Ammon's horn (tissue), 1 donor: ENCODE data around the gene BNC2.

Source experiments
- DNase-seq: peaks from one replicate; pipeline ENCODE4 v3.0.0-alpha.2; 2016; ENCODE audit warnings: low spot score

BNC2 gene

DNA sequence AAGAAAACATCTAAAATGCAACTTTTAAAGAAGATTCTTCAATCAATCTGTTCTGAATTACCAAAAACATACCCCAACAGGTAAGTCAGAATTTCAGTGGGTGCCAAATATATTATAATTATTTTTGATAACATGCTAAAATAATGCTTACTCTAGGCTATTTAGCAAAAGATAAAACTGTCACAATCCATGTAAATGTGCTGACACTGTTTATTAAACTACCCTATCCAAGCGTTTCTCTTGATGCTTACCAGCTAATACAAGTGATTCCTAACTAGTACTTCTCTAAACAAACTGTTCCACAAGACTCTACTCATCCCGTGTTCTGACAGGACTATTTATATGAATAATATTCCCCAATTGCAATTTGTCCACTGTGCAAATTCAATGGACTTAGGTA lies 236.7 kb downstream of the BNC2 start:
- DNase-seq = no peak

DNA sequence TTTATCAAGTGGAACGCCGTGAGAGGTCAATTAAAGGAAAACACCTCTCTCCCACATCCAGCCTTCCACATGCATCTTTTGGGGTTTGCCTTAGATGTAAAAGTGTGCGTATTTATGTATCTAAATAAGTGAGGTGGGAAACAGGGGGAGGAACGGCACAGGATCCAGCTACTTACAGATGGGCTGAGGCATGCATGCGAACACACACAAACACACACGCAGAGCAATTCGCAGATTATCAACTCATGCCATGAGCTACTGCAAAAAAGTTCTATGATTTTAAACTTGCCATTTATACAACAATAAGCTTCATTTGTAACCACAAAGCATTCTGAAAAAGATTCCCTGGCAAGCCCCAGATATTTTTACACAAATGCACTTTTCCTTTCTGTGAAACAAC lies 242.1 kb downstream of the BNC2 start:
- no peak for DNase-seq

DNA sequence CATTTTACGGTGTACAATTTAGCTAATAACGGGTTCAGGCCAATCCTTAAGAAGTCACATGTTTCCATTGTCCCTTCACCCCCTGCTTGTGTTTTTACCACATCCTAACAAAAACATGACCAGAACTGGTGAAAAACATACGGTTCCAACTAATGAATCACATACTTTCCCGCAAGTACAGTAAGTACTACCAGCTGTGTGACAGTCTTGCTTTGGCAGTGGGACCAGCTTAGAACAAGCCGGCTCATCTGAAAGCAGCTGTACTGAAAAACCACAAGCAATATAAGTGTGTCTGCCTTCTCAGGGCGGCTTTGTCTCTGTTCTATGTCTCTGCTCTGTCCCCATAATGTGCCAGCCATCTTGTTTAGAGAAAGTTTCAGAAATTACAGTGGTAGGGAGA lies 242.5 kb downstream of the BNC2 start:
- no peak for DNase-seq

DNA sequence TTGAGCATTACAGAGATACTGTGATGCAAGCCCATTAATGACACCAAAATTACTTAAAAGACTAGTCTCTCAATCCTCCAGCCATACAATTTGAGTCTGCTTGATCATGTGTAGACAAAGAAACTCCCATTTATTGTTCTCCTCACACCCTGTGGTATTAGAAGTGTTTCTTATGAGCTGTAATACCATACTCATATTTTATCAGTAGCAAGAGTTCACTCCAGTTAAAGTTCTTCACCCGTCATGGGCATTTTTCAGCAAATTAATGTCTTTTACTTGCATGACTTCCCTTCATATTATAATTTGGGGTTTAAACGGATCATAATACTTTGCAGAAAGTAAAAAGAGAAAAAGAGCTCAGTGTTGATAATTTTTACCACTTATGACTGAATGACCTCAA lies 242.9 kb downstream of the BNC2 start:
- DNase-seq = no peak

DNA sequence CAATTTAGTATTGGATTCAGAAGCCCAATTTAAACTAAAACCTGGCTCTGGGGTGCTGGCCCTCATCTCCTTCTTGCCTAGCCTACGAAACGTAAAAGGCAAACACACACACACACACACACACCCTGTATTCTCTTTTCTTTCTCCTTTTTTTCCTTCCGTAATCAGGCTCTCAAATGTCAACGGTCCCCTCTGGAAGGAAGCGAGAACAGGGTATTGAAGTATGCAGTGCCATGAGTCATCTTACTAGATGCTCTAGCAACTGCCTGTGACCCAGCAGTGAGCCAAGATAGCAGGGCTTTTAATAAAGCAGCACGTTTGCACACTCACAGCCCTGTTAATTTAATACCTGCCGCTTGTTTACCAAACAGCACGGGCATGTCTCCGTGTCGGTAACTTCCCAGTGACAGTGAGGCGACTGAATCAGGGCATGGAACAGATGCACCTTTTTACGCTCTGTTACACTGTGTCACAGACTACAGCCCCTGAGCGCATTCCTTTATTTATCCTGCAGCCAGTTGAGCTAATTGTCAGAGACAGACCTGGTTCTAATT lies 243.8 kb downstream of the BNC2 start:
- peak; percentile 13 for DNase-seq

DNA sequence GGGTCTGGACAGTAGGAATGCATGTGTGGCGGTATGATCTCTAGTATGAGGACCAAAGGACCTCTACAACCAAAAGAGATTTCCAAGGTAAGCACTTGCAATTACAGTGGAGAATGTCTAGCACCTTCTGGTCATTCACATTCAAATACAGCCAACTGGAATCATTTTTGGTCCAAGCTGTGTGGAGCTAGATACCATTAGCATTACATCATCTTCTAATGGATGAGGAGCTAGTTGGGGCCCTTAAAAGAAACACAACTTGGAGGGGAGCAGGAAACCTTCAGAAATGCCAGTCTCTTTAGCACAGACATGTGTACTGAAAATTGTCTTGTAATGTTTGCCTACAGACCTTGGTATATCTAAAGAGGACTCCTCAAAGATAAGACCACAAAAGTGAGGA lies 244.7 kb downstream of the BNC2 start:
- no peak for DNase-seq

DNA sequence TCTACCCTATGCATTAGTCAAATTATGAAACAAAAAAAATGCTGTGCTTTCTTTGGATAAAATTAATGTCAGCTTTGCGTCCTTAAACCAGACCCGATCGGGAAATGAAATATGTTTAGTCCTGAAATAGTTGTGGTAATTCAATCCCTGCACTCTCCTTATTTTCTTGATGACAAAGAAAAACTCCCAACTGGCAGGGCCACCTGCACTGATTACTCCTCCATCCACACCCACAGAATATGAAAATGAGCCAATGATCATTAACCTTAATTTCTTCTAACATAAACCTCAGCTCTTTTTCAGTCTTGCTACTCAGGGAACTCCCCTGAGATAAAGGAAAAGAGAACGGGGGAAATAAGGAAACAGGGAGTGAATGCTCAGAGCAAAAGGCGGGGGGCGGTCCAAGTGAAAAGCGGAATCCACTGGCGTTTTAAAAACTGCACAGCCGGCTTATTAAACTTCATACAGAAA lies 245.3 kb downstream of the BNC2 start:
- no peak for DNase-seq

DNA sequence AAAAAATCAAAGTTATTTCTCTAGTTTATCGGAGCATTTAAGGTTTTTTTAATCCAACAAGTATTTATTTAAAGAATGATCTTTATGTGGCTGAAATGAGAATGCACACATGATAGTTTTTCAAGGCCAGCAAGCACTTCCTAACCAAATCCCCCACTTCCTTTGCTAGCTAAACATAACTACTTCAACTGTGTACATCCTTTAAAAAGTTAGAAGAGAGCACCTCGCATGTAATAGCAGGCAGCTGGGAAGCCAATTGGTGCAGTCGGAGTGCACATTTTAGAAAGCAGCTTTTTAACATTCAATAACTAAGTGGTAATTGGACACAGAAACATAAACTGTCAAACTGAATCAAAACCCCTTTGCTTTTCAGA lies 245.7 kb downstream of the BNC2 start:
- DNase-seq = no peak

DNA sequence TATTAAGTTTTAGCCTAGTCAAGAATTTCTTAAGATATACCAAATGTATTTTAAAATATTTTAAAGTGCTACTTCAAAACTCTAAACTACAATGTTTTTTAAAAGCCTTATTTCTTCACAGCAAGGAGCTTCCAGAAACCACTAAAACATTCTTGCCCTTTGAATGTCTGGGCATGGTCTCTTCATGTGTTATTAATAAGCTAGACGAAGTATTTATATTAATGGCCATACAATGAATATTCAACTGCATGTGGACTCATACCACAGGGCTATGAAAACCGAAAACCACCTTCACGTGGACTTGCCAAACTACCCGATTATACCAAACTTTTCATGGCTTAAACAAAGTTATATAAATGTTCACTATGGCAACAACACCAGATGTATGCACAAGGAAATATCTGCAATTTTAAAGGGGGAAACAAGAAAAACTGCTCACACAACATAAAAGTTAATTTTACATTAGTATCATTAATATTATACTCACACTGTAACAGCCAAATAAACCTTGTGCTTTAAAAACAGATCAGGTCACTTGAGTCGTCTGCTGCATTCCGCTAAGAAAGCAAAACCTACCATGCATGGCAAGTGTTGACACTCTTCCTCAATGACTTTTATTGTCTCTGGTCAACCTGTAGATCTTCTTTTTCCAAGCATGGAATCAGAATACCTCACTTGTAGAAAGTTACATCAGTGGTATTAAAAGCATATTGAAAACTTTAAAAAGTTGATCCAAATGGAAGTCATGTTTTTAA lies 246.3 kb downstream of the BNC2 start:
- no peak for DNase-seq

DNA sequence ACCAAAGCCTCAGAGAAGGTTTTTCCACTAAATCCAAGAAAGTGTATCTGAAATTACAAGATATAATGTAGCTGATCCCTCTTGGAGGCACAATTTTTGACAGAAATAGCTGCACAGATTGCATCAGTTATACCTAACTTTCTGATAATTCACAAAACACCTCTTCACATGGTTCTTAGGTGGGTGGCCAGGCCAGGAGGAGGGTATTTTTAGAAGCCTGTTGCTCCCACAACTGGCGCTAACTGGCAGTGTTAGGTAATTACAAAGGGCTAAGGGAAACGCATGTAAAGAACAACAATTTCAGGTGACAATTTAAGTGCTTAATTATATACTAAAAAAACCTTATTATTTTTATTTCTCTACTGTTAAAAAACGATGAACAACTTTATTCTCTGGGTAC lies 247.9 kb downstream of the BNC2 start:
- DNase-seq = no peak

DNA sequence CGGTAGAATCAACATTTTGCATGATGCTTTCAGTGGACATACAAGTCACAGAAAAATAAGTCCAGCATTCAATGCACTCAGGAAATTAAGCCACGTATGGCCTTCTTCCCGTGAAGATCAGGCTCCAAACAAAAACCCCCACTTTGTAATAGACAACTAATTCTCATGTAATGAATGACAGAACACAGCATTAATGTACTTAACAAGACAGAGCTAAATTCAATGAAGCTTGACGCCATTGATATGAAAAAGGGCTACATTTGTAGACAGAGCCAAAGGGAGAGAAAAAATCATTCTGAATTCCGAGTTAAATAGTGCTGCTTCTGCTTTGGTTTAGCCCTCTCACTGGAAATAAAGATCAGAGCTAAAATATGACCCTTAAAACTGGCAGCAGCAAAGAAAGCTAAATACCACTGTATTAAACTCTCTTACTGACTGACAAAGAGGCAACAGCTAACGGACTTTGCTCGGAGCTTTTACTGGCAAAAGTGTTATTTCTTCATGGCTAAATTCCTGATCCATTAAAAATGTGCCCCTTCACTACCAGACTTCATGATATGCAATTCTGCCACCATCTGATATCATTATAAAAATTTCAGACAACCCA lies 250.5 kb downstream of the BNC2 start:
- no peak for DNase-seq

DNA sequence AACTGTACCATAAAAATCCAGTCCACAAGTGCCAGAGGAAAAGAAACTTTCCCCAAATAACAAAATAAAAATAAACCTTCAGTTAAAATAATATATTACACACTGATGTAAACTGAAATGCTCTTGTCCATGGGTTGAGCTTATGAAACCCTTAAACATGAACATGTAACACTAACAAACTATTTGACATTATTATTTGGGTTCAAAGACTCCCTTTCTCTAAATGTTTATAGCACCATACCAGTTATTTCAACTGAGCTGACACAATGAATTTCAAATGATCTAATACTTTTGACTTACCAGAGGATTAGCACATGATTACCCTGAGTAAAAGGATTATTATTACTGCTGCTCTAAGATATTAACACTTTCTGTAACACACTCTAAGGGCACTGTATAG lies 251.1 kb downstream of the BNC2 start:
- DNase-seq = no peak

DNA sequence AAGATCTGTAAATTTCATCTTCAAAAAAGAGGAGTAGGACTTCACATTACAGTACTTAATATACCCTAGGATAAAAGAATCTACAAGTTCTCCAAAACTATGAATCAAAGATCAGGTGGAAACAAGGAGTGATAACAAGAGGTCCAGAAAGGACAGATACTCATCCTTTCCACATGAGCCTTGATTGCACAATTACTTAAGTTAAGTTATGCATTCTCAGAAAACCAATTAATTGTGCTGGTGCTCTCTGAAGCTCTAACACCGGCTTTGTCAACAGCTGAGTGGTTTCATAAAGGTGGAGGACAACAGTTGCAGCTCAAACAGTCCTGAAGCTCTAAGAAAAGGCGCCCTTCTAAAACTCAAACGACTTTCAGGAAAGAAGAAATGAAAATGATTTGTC lies 251.9 kb downstream of the BNC2 start:
- no peak for DNase-seq

DNA sequence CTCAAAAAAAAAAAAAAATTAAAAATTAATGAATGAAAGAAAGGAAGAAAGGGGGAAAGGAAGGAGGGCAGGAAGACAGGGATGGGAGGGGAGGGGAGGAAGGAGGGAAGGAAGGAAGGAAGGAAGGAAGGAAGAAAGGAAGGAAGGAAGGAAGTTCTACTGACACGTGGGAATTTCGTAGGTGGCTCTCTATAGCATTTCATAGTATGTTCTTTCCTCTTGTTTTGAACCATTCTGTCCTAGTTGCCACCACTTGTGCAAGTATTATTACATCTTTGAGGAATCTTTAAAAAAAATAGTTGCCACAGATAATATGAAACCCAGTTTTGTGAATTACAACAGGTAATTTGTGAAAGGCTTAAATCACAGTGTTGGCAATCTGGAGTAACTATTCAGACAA lies 253.8 kb downstream of the BNC2 start:
- DNase-seq = no peak

DNA sequence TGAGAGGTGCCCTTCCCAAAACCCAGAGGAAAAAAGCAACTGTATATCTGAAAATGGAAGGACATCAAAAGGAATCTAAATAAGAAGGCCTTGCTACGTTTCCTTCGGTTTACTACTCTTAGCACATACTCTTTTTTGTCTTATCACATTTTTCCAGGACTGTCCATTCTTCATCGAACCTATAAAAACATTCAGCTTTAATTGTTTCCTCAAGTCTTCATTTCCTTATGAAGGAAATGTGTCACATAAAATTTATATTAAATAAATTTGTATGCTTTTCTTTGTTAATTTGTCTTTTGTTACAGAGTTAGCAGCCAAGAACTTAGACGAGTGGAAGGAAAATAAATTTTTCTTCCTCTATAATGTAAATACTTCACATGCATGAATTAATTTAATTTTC lies 255.0 kb downstream of the BNC2 start:
- no peak for DNase-seq

DNA sequence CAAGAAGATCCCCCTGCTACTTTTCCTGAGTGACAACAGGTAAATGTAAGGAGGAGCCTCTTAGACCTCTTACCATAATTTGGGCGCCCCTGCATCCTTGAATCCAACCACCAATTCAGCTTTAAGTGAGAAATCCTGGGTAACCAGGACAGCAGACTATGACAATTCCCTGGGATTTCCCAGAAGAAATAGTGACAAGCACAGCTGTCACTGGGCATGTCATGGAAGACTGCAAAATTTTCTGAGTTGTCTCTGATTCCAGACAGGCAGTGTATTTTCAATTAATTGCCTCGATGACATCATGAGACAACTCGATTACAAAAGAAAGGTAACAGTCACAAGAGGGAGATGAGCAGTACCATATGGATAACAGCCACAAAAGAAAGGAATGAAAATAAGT lies 256.9 kb downstream of the BNC2 start:
- no peak for DNase-seq

DNA sequence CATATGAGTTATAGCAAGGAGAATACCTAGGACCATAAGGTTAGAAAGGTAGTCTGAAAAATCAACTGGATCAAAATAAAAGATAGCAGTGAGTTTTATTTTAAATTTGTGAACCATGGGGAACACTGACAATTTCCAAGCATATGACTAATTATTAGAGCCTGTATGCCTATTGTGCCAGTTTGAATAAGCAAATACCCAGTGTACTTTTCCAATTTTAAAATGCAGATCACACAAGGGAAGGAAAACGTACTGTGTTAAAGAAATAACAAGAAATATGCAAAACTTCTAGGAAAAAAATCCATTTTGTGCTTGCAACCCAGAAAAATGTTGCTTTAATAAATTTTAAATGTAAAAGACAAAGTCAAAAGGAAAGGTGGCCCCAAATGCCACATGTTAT lies 257.4 kb downstream of the BNC2 start:
- DNase-seq = no peak

DNA sequence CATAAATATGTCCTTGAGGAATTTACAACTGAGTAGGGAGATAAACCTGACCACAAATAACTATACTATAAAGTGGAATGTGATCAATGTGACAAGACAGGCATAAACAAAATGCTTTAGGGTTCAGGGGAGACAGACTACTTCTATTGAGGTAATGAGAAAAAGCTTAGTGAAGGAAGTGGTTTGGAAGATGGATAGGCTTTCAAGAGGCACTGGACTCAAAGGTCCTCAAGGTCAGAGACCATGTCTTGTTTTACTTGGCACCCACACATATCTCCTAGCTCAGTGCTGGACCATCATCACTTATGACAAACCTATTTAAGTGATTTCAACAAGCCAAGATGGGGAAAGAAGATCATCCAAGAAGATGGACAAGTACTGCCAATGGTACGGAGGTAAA lies 257.8 kb downstream of the BNC2 start:
- DNase-seq = no peak

DNA sequence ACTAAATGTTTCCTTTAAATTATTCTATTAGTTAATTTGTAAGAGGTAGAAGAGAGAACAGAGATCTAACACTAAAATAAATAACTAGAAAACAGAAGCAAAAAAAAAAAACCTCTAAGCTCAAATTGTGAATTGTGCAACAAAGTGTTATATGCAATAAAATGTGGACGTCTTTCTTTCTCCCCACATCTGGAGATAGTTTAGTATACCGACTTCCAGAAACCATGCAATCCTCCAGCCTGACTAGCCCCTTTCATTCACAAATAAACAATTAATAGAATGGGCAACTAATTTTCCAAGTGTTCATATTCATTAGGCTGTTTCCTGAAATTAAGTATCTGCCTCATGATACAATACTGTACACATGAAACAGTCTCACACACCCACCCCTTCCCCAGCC lies 258.5 kb downstream of the BNC2 start:
- DNase-seq = no peak

DNA sequence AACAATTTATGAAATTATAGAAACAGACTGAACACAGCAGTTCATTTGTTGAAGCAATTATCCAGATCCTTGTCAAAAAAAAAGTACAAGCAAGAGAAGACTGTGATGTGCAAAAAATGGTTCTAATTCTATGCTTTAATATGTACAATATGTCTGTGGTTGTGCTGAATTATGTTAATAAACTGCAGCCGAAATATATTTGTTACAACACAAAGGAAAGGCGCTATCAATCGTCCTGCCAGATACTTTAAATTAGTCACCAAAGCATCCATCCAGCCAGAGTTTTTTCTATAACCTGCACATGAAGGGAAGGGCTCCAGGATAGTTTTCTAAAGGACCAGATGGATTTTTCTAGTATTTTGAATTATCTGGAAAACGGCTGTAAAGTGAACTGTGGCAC lies 259.5 kb downstream of the BNC2 start:
- DNase-seq = no peak

DNA sequence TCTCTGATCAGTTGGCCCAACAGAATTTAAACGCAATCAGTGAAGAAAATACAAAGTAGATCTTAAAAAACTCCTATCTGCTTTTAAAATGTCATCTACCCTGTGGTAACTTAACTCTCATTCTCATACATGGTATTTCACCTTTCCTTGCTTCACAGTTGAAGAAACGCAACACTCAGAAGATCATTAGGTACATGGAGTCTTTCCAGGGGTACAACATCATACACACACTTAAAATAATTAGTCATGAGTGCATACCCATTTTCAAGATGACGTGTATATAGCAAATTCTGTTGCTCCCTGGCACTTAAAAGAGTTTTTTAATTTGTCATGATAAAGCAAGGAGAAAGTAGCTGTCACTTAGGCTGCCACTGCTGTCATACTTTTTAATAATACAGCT lies 259.9 kb downstream of the BNC2 start:
- DNase-seq = no peak

DNA sequence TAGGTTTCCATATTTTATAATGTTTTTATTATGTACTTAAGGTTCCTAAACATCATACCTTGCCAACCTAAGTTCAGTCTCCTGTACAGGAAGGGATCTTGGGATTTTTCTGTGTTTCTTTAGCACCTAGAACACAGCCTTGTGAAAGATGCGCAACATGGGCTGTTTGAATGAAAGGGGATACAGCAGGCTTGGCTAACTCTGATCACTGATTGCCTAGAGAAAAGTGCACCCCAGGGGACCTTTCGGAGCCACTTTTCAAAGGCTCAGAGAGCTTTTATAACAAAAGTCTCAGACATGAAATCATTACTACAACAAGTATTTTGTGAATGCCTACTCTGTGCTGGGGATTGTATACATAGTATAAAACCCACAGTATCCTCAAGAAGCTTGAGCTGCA lies 261.6 kb downstream of the BNC2 start:
- DNase-seq = no peak

DNA sequence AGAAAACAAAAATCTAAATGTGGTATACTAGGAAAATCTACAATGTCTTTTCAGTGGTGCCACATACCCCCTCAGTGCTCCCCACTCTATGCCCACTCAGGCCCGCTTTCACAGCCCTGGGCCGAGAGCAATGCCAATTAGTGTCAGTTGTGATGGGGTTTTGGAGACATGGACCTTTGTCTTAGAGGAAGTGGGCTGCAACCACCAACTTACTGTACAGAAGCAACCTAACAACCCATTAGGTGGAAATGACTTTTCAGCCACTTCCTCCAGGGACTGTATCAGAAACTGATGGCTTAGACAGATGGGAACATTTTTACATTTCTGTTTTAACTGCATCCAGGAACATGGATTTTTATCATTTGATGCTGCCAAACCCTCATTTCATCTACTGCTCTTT lies 268.0 kb downstream of the BNC2 start:
- DNase-seq = no peak

DNA sequence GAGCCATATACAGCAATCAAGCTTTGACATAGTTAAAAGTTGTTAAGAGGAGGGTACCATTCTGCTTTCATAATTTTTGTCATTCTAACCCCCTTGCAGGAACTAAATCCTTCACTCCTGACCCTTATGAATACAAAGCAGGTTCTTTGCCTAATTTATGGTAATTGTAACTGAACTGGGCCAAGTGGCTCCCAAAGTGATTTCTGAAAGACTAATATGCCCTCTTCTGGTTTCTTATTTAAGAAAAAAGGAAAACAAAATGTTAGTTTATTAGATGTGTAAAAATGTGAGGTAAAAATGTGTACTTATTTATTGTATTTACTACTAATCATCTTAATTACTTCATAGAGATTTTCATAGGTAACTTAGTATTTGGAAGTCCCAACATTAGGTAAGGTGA lies 268.5 kb downstream of the BNC2 start:
- DNase-seq = no peak
